Posterior vena cava (tissue), 2 donors: ENCODE data around the gene LTA. TPM values are rescaled to one million over a fixed set of nuclear protein-coding genes. Genes with fewer than 3 reads are reported as not detected.

Experiments
- DNase-seq: peaks from one replicate; pipeline ENCODE4 v3.0.0-alpha.2; 2020; ENCODE audit warnings: low spot score
- intact Hi-C, 2 donors: fragments of 100-400 bp; cut with DNase I; formaldehyde crosslinking; loops; one replicate each; pipeline versions ENCODE4 v1.14.1 to v1.14.2; 2022 to 2023
- total RNA-seq, 2 donors: library from RNA; stranded (reverse); fragmentation: NEBNext Ultra II Directional; extraction: Animal tissue kit (Norgen Biotek cat#: 25700); gene quantifications; one replicate each; pipeline ENCODE4 v1.2.1, GENCODE V29; 2021
- donor health status: DM: yes; HTN: yes; CAD: no.
- donor health status: DM: yes; HTN: yes; CAD: no.

LTA gene
- total RNA-seq, 2 donors from 2014 or later: not detected

DNA sequence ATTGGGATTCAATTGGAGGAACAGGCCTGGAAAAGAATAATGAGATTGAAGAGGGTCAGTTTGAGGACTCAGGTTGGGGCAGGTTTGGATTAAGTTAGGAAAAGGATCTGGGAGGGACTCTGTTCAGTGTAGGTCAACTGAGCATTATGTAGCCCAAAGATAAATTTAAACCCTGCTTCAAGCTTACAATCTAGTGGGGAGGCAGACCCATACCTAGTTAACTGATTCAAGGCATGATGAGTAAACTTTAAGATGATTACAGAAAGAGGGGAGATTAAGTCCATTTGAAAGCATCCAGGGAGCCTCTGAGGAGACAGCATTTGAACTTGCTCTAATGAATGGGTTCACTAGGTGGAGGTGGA is 11.4 kb upstream of the LTA start:
- intact Hi-C loops: no loop called here
- DNase-seq: no peak

DNA sequence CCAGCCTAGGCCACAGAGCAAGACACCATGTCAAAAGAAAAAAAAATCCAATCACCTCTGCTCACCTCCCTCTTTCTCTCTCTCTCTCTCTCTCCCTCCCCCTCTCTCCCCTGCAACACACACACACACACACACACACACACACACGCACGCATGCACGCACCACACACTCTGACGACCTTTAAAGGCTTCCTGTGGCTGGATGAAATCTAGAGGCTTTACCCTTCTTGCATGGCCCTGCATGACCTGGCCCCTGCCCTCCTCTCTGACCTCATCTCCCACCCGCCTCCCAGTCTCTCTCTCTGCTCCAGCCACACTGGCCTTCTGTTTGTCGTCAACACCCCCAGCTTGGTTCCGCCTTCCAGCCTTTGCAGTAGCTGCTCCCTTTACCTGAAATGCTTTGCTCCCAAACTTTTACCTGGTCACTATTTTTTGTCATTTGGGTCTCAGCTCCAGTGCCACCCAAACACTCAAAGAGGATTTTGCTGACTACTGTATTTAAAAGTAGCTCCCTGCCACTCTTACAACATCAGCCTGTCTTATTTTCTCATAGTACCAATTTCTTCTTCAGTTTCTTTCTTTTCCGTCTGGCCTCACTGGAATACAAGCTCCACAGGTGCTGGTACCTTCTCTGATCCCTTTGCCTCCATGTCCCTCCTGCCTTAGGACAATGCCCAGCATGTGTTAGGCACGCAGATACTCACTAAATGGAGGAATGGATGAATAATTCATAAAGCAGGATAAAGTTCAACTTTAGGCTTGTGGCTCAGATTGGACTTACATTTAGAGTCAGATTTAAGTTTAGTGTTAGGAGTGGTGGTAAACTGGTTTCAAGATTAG is 4.3 kb upstream of the LTA start:
- intact Hi-C loops: no loop called here
- no peak for DNase-seq

DNA sequence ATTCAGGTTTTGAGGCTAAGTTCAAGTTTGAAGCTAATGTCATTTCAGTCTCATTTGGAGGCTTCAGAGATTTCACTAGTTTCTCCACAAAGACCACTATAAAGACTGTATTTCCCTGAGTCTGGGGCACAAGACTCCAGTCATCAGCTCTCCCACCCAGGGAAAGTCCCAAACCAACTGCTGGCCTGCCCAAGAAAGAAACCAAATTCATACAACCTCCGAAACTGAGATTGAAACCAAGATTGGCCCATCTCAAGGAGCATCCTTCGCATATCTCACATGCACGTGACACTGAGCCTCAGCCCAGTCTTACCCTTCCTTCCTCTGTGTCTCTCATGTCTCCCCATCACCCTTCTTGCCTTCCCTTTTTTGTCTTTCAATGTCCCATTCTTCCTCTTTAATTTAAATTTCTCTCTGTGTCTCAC is 3.5 kb upstream of the LTA start:
- intact Hi-C loops: no loop called here
- DNase-seq: no peak

DNA sequence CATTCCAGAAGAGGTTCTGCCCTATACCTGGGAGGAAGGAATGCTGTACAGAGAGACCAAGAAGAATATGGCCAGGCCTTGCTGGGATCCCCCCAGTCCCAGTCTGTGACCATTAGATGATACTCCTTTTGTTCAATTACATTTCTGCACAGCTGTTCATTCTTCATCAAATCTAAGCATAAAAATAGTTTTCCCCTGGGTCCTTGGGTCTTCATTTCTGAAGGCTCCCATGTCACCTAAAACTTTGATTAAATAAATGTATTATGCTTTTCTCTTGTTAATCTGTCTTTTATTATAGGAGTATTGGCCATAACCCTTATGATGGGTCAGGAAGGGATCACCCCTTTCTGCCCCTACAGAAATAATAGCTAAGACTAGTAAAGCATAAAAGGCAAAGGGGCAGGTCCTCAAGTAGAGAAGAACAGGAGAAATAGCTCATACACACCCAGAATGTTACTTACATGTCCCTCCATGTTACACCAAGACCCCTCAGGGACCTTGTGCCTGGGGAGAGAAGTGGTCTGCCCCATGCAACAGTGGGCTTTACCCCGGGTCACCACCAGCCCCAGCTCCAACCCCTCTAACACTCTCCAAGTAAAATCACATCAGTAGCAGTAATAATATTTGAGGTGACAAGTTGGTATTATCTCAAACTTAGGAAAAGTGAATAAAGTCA is 2.1 kb upstream of the LTA start:
- DNase-seq: no peak
- intact Hi-C loops: no loop called here

DNA sequence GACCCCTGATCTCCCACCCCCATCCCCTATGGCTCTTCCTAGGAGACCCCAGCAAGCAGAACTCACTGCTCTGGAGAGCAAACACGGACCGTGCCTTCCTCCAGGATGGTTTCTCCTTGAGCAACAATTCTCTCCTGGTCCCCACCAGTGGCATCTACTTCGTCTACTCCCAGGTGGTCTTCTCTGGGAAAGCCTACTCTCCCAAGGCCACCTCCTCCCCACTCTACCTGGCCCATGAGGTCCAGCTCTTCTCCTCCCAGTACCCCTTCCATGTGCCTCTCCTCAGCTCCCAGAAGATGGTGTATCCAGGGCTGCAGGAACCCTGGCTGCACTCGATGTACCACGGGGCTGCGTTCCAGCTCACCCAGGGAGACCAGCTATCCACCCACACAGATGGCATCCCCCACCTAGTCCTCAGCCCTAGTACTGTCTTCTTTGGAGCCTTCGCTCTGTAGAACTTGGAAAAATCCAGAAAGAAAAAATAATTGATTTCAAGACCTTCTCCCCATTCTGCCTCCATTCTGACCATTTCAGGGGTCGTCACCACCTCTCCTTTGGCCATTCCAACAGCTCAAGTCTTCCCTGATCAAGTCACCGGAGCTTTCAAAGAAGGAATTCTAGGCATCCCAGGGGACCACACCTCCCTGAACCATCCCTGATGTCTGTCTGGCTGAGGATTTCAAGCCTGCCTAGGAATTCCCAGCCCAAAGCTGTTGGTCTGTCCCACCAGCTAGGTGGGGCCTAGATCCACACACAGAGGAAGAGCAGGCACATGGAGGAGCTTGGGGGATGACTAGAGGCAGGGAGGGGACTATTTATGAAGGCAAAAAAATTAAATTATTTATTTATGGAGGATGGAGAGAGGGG is 1.4 kb downstream of the LTA start:
- DNase-seq: no peak
- intact Hi-C loops: no loop called here

DNA sequence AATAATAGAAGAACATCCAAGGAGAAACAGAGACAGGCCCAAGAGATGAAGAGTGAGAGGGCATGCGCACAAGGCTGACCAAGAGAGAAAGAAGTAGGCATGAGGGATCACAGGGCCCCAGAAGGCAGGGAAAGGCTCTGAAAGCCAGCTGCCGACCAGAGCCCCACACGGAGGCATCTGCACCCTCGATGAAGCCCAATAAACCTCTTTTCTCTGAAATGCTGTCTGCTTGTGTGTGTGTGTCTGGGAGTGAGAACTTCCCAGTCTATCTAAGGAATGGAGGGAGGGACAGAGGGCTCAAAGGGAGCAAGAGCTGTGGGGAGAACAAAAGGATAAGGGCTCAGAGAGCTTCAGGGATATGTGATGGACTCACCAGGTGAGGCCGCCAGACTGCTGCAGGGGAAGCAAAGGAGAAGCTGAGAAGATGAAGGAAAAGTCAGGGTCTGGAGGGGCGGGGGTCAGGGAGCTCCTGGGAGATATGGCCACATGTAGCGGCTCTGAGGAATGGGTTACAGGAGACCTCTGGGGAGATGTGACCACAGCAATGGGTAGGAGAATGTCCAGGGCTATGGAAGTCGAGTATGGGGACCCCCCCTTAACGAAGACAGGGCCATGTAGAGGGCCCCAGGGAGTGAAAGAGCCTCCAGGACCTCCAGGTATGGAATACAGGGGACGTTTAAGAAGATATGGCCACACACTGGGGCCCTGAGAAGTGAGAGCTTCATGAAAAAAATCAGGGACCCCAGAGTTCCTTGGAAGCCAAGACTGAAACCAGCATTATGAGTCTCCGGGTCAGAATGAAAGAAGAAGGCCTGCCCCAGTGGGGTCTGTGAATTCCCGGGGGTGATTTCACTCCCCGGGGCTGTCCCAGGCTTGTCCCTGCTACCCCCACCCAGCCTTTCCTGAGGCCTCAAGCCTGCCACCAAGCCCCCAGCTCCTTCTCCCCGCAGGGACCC is 2.3 kb downstream of the LTA start:
- intact Hi-C loops: no loop called here
- no peak for DNase-seq

DNA sequence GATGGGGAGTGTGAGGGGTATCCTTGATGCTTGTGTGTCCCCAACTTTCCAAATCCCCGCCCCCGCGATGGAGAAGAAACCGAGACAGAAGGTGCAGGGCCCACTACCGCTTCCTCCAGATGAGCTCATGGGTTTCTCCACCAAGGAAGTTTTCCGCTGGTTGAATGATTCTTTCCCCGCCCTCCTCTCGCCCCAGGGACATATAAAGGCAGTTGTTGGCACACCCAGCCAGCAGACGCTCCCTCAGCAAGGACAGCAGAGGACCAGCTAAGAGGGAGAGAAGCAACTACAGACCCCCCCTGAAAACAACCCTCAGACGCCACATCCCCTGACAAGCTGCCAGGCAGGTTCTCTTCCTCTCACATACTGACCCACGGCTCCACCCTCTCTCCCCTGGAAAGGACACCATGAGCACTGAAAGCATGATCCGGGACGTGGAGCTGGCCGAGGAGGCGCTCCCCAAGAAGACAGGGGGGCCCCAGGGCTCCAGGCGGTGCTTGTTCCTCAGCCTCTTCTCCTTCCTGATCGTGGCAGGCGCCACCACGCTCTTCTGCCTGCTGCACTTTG is 3.3 kb downstream of the LTA start, which contains the start of gene TNF:
TNF (plus strand) TSS at position 231 of the 567 bp plus-strand sequence; CDS start at position 408, 177 bp downstream.
- peak; percentile 85 for DNase-seq
- intact Hi-C loops: no loop called here

DNA sequence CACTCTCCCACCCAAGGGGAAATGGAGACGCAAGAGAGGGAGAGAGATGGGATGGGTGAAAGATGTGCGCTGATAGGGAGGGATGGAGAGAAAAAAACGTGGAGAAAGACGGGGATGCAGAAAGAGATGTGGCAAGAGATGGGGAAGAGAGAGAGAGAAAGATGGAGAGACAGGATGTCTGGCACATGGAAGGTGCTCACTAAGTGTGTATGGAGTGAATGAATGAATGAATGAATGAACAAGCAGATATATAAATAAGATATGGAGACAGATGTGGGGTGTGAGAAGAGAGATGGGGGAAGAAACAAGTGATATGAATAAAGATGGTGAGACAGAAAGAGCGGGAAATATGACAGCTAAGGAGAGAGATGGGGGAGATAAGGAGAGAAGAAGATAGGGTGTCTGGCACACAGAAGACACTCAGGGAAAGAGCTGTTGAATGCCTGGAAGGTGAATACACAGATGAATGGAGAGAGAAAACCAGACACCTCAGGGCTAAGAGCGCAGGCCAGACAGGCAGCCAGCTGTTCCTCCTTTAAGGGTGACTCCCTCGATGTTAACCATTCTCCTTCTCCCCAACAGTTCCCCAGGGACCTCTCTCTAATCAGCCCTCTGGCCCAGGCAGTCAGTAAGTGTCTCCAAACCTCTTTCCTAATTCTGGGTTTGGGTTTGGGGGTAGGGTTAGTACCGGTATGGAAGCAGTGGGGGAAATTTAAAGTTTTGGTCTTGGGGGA is 4.0 kb downstream of the LTA start:
- intact Hi-C loops: loop anchor here in 1 of 2 donors (1.0 kb wide), 1 partner anchor 38 kb away; no protein-coding TSS in a partner anchor
- no peak for DNase-seq

DNA sequence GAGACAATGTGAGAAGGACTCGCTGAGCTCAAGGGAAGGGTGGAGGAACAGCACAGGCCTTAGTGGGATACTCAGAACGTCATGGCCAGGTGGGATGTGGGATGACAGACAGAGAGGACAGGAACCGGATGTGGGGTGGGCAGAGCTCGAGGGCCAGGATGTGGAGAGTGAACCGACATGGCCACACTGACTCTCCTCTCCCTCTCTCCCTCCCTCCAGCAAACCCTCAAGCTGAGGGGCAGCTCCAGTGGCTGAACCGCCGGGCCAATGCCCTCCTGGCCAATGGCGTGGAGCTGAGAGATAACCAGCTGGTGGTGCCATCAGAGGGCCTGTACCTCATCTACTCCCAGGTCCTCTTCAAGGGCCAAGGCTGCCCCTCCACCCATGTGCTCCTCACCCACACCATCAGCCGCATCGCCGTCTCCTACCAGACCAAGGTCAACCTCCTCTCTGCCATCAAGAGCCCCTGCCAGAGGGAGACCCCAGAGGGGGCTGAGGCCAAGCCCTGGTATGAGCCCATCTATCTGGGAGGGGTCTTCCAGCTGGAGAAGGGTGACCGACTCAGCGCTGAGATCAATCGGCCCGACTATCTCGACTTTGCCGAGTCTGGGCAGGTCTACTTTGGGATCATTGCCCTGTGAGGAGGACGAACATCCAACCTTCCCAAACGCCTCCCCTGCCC is 4.9 kb downstream of the LTA start:
- DNase-seq: no peak
- intact Hi-C loops: loop anchor here in 1 of 2 donors (1.0 kb wide), 1 partner anchor 37 kb away; no protein-coding TSS in a partner anchor

DNA sequence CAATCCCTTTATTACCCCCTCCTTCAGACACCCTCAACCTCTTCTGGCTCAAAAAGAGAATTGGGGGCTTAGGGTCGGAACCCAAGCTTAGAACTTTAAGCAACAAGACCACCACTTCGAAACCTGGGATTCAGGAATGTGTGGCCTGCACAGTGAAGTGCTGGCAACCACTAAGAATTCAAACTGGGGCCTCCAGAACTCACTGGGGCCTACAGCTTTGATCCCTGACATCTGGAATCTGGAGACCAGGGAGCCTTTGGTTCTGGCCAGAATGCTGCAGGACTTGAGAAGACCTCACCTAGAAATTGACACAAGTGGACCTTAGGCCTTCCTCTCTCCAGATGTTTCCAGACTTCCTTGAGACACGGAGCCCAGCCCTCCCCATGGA is 5.5 kb downstream of the LTA start:
- intact Hi-C loops: no loop called here

DNA sequence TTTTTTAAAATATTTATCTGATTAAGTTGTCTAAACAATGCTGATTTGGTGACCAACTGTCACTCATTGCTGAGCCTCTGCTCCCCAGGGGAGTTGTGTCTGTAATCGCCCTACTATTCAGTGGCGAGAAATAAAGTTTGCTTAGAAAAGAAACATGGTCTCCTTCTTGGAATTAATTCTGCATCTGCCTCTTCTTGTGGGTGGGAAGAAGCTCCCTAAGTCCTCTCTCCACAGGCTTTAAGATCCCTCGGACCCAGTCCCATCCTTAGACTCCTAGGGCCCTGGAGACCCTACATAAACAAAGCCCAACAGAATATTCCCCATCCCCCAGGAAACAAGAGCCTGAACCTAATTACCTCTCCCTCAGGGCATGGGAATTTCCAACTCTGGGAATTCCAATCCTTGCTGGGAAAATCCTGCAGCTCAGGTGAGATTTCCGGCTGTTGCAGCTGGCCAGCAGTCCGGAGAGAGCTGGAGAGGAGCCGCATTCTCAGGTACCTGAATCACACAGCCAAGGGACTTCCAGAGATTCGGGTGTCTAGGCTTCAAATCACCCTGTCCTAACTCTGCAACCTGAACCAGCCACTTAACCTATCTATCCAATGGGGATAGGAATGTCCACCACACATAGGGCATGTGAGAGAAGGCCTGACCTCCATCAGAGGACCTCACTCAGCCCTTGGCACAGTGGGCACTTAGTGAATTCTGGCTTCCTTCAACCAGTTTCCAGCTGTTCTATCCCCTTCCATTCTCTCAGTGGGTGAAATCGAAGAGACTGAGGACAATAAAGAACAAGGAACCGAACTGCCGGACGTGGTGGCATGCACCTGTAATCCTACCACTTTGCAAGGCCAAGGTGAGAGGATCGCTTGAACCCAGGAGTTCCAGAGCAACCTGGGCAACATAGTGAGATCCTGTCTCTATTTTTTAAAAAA is 6.4 kb downstream of the LTA start:
- no peak for DNase-seq

More for the DNA sequence above, 5.5 kb downstream of the LTA start:
- DNase-seq: no peak

DNA sequence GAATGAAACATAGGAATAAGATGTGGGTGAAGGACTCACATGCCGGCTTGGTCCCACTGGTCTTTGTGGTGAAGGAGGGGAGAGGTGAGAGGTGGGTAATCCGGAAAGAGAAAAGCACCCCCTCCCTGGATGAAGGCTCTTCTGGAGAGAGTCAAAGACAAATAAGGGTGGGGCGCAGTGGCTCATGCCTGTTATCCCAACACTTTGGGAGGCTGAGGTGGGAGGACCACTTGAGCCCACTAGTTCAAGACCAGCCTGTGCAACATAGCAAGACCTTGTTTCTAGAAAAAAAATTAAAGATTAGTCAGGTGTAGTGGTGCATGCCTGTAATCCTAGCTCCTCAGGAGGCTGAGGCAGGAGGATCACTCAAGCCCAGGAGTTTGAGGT is 7.0 kb downstream of the LTA start:
- no peak for DNase-seq
- intact Hi-C loops: no loop called here

More for the DNA sequence above, 6.4 kb downstream of the LTA start:
- intact Hi-C loops: no loop called here

DNA sequence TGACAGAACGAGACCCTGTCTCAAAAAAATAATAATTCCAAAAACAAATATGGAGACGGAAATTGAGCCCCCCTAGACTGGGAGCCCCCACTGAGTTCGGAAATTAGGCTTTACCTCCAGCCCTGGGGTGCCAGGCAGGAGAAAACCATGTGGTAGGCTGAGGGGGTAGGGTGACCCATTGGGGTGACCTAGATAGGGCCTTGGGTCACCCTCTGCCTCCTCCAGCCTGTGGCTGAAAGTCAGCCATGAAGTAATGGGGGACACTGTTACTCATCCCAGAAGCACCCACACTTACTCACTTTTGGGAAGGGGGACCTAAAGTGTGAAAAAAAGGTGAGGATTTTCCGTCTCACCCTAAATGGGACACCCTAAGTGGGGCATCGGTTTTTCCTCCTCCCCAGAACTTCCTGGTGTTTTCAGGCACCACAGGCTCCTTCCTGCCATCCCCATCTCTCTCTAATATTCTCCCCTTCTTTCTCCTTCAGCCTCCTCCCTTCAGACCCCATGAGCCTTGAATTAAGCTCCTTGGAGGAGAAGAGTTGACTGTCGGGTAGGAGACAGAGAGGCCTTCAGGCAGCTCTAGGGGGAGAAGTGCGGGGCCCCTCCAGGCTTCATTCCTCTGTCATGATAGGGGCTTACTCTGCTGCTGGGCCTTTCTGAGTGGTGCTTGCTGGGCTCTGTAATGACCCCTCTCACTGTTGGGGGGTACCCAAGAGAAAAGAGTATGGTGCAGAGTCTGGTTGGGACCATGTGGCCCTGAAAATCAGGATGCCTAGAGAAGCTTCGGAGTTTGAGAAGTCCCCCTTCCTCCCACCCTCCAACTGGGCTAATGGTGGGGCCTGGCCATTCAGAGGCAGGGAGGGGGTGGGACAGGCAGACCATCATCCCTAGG is 7.7 kb downstream of the LTA start:
- DNase-seq: no peak
- intact Hi-C loops: no loop called here

DNA sequence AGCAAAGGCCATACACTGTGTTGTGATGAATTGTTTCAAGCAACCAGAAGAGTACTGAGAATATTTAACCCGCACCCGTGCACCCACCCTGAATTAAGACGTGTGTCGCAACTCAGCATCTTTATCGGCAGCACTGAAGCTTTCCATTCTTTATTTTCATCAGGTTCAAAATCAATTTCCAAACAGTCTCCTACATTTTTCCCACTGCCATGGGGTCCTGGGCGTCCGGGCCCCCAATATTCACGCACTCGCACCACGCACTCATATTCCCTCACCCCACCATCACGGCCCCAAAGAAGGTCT is 8.3 kb downstream of the LTA start:
- intact Hi-C loops: no loop called here
- DNase-seq: no peak

DNA sequence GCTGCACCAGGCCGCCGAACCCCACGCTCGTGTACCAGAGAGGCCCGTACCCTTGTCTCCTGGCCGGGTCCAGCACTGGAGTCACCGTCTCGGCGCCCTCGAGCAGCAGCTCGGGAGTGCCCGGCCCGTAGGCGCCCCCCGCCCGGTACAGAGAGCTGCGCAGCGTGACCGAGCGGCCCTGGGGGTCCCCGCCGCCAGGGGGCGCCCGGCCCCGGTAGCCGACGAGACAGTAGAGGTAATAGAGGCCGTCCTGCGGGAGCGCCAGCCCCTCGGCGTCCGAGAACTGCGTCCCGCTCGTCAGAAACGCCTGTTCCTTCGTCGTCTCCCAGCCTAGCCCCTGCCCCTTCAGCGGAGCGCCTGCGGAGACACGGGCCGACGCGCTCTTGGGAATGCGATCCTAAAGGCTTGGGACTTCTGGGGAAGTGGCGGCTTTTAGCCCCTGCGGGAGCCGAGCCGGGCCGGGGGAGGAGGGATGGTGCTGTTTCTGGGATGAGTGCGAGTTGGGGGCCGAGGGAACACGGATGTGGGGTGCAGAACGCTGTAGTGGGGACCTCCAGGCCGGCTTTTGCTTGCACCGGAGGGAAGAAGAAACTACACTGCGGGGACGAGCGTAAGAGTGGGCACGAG is 8.8 kb downstream of the LTA start:
- DNase-seq: peak; percentile 96
- intact Hi-C loops: no loop called here
